MM.1S (cell line): Measurements from ENCODE around the gene SRGAP3.

Experiments used
- DNase-seq: peaks from one replicate; pipeline ENCODE4 v3.0.0-alpha.2; 2015
- H2AFZ ChIP-seq: fragments of 300-600 bp; sonication (generic); 2 replicates; pipeline ENCODE4 v1.6.0; 2016; ENCODE audit warnings: antibody characterized with exemption, low read length
- H3F3A ChIP-seq: fragments of 300-600 bp; sonication (generic); 2 replicates; pipeline ENCODE4 v1.6.1; 2016; ENCODE audit warnings: mild to moderate bottlenecking, antibody characterized with exemption, low read length, moderate library complexity, mixed read lengths; ENCODE audit not compliant: insufficient read depth
- H3K27ac ChIP-seq: fragments of 300-600 bp; sonication (generic); 2 replicates; pipeline ENCODE4 v1.5.1; 2016; ENCODE audit warnings: mild to moderate bottlenecking, low read length
- H3K27me3 ChIP-seq: fragments of 300-600 bp; sonication (generic); replicated peaks from 2 replicates; pipeline ENCODE4 v1.6.0; 2016; ENCODE audit warnings: low read length; ENCODE audit not compliant: insufficient read depth
- H3K36me3 ChIP-seq: fragments of 300-600 bp; sonication (generic); replicated peaks from 2 replicates; pipeline ENCODE4 v1.6.1; 2016; ENCODE audit warnings: mild to moderate bottlenecking, low read length, mixed read lengths; ENCODE audit not compliant: insufficient read depth
- H3K4me1 ChIP-seq: fragments of 300-600 bp; sonication (generic); 2 replicates; pipeline ENCODE4 v1.6.1; 2016; ENCODE audit warnings: low read length, mixed read lengths
- H3K4me2 ChIP-seq: fragments of 300-600 bp; sonication (generic); 2 replicates; pipeline ENCODE4 v1.6.0; 2016; ENCODE audit warnings: low read depth, low read length
- H3K4me3 ChIP-seq: fragments of 300-600 bp; sonication (generic); 2 replicates; pipeline ENCODE4 v1.5.1; 2016; ENCODE audit warnings: low read length, mixed read lengths
- H3K79me2 ChIP-seq: fragments of 300-600 bp; sonication (generic); 2 replicates; pipeline ENCODE4 v1.6.1; 2016; ENCODE audit warnings: mixed run types, low read length, mixed read lengths
- H3K9ac ChIP-seq: fragments of 300-600 bp; sonication (generic); 2 replicates; pipeline ENCODE4 v1.6.1; 2016; ENCODE audit warnings: low read length, mixed read lengths
- H3K9me2 ChIP-seq: fragments of 300-600 bp; sonication (generic); replicated peaks from 2 replicates; pipeline ENCODE4 v1.6.1; 2016; ENCODE audit warnings: mild to moderate bottlenecking, low read length, mixed read lengths; ENCODE audit not compliant: insufficient read depth
- H3K9me3 ChIP-seq: fragments of 300-600 bp; sonication (generic); replicated peaks from 2 replicates; pipeline ENCODE4 v1.6.1; 2016; ENCODE audit warnings: mild to moderate bottlenecking, low read length, mixed read lengths; ENCODE audit not compliant: insufficient read depth
- H4K20me1 ChIP-seq: fragments of 300-600 bp; sonication (generic); 2 replicates; pipeline ENCODE4 v1.6.1; 2016; ENCODE audit warnings: mild to moderate bottlenecking, low read length, moderate library complexity, mixed read lengths; ENCODE audit not compliant: insufficient read depth
- EZH2 ChIP-seq: fragments of 300-600 bp; sonication (generic); optimal IDR thresholded peaks from 2 replicates; pipeline ENCODE3; 2017; ENCODE audit warnings: low read depth, mild to moderate bottlenecking, antibody characterized with exemption, low read length, mixed read lengths
- EZH2phosphoT487 ChIP-seq: fragments of 300-600 bp; sonication (generic); IDR thresholded peaks from 2 replicates; pipeline ENCODE4 v1.6.1; 2018; ENCODE audit warnings: antibody characterized with exemption, low read length
- TF ChIP-seq, protein P1 (sequence below): fragments of 300-600 bp; sonication (generic); IDR thresholded peaks from 2 replicates; pipeline ENCODE4 v1.5.1; 2016; ENCODE audit warnings: antibody characterized with exemption, low read length, mixed read lengths

The SRGAP3 gene

GRCh38 chr3:9104121-9104520, 145.3 kb downstream of the SRGAP3 start:
- no peaks in the 10 kb centered on the region for H3K36me3 ChIP-seq
- DNase-seq: no peak
- no peaks in the 10 kb centered on the region for H3K9me3 ChIP-seq
- no peaks in the 10 kb centered on the region for H4K20me1 ChIP-seq
- no peaks in the 10 kb centered on the region for H3F3A ChIP-seq
- H2AFZ ChIP-seq: no peak overlapping the region
- no peak overlapping the region for H3K4me2 ChIP-seq
- H3K27me3 ChIP-seq: no peaks in the 10 kb centered on the region
- no peak overlapping the region for H3K4me3 ChIP-seq
- no peak overlapping the region for H3K27ac ChIP-seq
- H3K9ac ChIP-seq: no peak overlapping the region
- no peaks in the 10 kb centered on the region for H3K9me2 ChIP-seq
- H3K4me1 ChIP-seq: no peaks in the 10 kb centered on the region
- TF ChIP-seq, protein P1, sequence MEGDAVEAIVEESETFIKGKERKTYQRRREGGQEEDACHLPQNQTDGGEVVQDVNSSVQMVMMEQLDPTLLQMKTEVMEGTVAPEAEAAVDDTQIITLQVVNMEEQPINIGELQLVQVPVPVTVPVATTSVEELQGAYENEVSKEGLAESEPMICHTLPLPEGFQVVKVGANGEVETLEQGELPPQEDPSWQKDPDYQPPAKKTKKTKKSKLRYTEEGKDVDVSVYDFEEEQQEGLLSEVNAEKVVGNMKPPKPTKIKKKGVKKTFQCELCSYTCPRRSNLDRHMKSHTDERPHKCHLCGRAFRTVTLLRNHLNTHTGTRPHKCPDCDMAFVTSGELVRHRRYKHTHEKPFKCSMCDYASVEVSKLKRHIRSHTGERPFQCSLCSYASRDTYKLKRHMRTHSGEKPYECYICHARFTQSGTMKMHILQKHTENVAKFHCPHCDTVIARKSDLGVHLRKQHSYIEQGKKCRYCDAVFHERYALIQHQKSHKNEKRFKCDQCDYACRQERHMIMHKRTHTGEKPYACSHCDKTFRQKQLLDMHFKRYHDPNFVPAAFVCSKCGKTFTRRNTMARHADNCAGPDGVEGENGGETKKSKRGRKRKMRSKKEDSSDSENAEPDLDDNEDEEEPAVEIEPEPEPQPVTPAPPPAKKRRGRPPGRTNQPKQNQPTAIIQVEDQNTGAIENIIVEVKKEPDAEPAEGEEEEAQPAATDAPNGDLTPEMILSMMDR: no peak
- no peak for TF ChIP-seq EZH2phosphoT487
- no peaks in the 10 kb centered on the region for H3K79me2 ChIP-seq

GRCh38 chr3:9102240-9102981, 147.0 kb downstream of the SRGAP3 start:
- Histone ChIP-seq H2AFZ (no peak overlapping the region), H3K79me2 (no peaks in the 10 kb centered on the region), H3K27me3 (no peaks in the 10 kb centered on the region), H3K9ac (no peak overlapping the region), H3K4me2 (no peak overlapping the region), H3K27ac (no peak overlapping the region), H3F3A (no peaks in the 10 kb centered on the region), H3K9me3 (no peaks in the 10 kb centered on the region), H3K9me2 (no peaks in the 10 kb centered on the region), H3K4me3 (no peak overlapping the region), H3K36me3 (no peaks in the 10 kb centered on the region), H4K20me1 (no peaks in the 10 kb centered on the region), H3K4me1 (no peaks in the 10 kb centered on the region)
- no peak for TF ChIP-seq EZH2phosphoT487
- TF ChIP-seq, protein P1: no peak
- no peak for TF ChIP-seq EZH2
- no peak for DNase-seq

- Histone ChIP-seq H3K4me2 (no peak overlapping the region), H3K27ac (no peak overlapping the region), H3K9ac (no peak overlapping the region), H3F3A (no peaks in the 10 kb centered on the region), H2AFZ (no peak overlapping the region), H3K4me1 (no peaks in the 10 kb centered on the region), H3K9me3 (no peaks in the 10 kb centered on the region), H3K36me3 (no peaks in the 10 kb centered on the region), H3K27me3 (no peaks in the 10 kb centered on the region), H4K20me1 (no peaks in the 10 kb centered on the region), H3K9me2 (no peaks in the 10 kb centered on the region), H3K79me2 (no peaks in the 10 kb centered on the region), H3K4me3 (no peak overlapping the region)
- DNase-seq: no peak
- TF ChIP-seq EZH2: no peak
- no peak for TF ChIP-seq EZH2phosphoT487
- TF ChIP-seq, protein P1: no peak
These were observed 148.2 kb downstream of the SRGAP3 start for GRCh38 chr3:9101286-9101685.
